OCI-LY3 (cell line): ENCODE measurements around the gene KCNQ1.

Experiments used
- H2AFZ ChIP-seq: fragments of 200-600, 300-600 bp; shearing (Covaris generic); 2 replicates; pipeline ENCODE4 v1.6.0; 2014; ENCODE audit warnings: antibody characterized with exemption, low read depth, low read length
- H3K27ac ChIP-seq: fragments of 200-600, 300-600 bp; sonication (generic); 2 replicates; pipeline ENCODE4 v1.5.1; 2014; ENCODE audit warnings: mild to moderate bottlenecking, low read length, moderate library complexity, mixed read lengths
- H3K27me3 ChIP-seq: fragments of 200-600, 300-600 bp; sonication (generic); 2 replicates; pipeline ENCODE4 v1.6.1; 2014; ENCODE audit warnings: low read depth, low read length, mixed read lengths
- H3K36me3 ChIP-seq: fragments of 200-600, 300-600 bp; sonication (generic); replicated peaks from 2 replicates; pipeline ENCODE3; 2014; ENCODE audit warnings: low read depth, low read length, mixed read lengths
- H3K4me1 ChIP-seq: fragments of 300-600, 200-600 bp; sonication (generic); 2 replicates; pipeline ENCODE4 v1.6.1; 2014; ENCODE audit warnings: low read length, mixed read lengths
- H3K4me2 ChIP-seq: fragments of 200-600, 300-600 bp; sonication (generic); 2 replicates; pipeline ENCODE4 v1.6.1; 2014; ENCODE audit warnings: low read length, mixed read lengths
- H3K4me3 ChIP-seq: fragments of 300-600, 200-600 bp; sonication (generic); 2 replicates; pipeline ENCODE4 v1.5.1; 2014; ENCODE audit warnings: antibody characterized with exemption, mild to moderate bottlenecking, low read length, moderate library complexity
- H3K79me2 ChIP-seq: fragments of 300-600, 200-600 bp; shearing (Covaris generic); 2 replicates; pipeline ENCODE4 v1.6.1; 2014; ENCODE audit warnings: mild to moderate bottlenecking, low read length, mixed read lengths
- H3K9ac ChIP-seq: fragments of 300-600, 200-600 bp; shearing (Covaris generic); 2 replicates; pipeline ENCODE4 v1.6.0; 2014; ENCODE audit warnings: mild to moderate bottlenecking, low read length, moderate library complexity
- H3K9me3 ChIP-seq: fragments of 200-600, 300-600 bp; shearing (Covaris generic); 2 replicates; pipeline ENCODE4 v1.6.1; 2014; ENCODE audit warnings: low read length, mixed read lengths; ENCODE audit not compliant: insufficient read depth
- H4K20me1 ChIP-seq: fragments of 200-600, 300-600 bp; sonication (generic); 2 replicates; pipeline ENCODE4 v1.6.1; 2016; ENCODE audit warnings: low read length, mixed read lengths; ENCODE audit not compliant: insufficient read depth
- CTCF ChIP-seq: fragments of 200-600, 300-600 bp; sonication (generic); IDR thresholded peaks from 2 replicates; pipeline ENCODE4 v1.5.1; 2014; ENCODE audit warnings: antibody characterized with exemption, low read length, low read depth
- EZH2phosphoT487 ChIP-seq: fragments of 200-600 bp; shearing (Covaris generic); IDR thresholded peaks from 2 replicates; pipeline ENCODE4 v1.6.1; 2018; ENCODE audit warnings: antibody characterized with exemption, mixed run types, low read depth

Gene KCNQ1

GRCh38 chr11:2673871-2674471 is 229.2 kb downstream of the KCNQ1 start:
- Histone ChIP-seq H4K20me1 (peaks cover 59% of the 10 kb centered on the region), H3K4me2 (no peak overlapping the region), H3K4me3 (no peak overlapping the region), H3K4me1 (peaks cover 29% of the 10 kb centered on the region), H3K36me3 (no peaks in the 10 kb centered on the region), H3K27ac (no peak overlapping the region), H3K9me3 (no peaks in the 10 kb centered on the region), H3K9ac (no peak overlapping the region), H3K79me2 (peaks cover 37% of the 10 kb centered on the region), H3K27me3 (no peaks in the 10 kb centered on the region), H2AFZ (no peak overlapping the region)
- TF ChIP-seq CTCF = no peak
- no peak for TF ChIP-seq EZH2phosphoT487

GRCh38 chr11:2674658-2675131 is 229.9 kb downstream of the KCNQ1 start:
- H3K27ac ChIP-seq = no peak overlapping the region
- peaks cover 33% of the 10 kb centered on the region for H3K4me1 ChIP-seq
- H3K79me2 ChIP-seq = peaks cover 44% of the 10 kb centered on the region
- no peaks in the 10 kb centered on the region for H3K9me3 ChIP-seq
- no peak overlapping the region for H3K4me2 ChIP-seq
- H3K9ac ChIP-seq = no peak overlapping the region
- no peak overlapping the region for H3K4me3 ChIP-seq
- H3K36me3 ChIP-seq = no peaks in the 10 kb centered on the region
- H3K27me3 ChIP-seq = no peaks in the 10 kb centered on the region
- peaks cover 64% of the 10 kb centered on the region for H4K20me1 ChIP-seq
- no peak overlapping the region for H2AFZ ChIP-seq
- no peak for TF ChIP-seq EZH2phosphoT487
- TF ChIP-seq CTCF = no peak

GRCh38 chr11:2675540-2675939 is 230.7 kb downstream of the KCNQ1 start:
- Histone ChIP-seq H3K4me2 (no peak overlapping the region), H3K36me3 (no peaks in the 10 kb centered on the region), H4K20me1 (peaks cover 63% of the 10 kb centered on the region), H3K27ac (no peak overlapping the region), H2AFZ (no peak overlapping the region), H3K4me1 (peaks cover 33% of the 10 kb centered on the region), H3K79me2 (peaks cover 44% of the 10 kb centered on the region), H3K9me3 (no peaks in the 10 kb centered on the region), H3K27me3 (no peaks in the 10 kb centered on the region), H3K9ac (no peak overlapping the region), H3K4me3 (no peak overlapping the region)
- no peak for TF ChIP-seq CTCF
- no peak for TF ChIP-seq EZH2phosphoT487

GRCh38 chr11:2677127-2677526 is 232.3 kb downstream of the KCNQ1 start:
- no peak for TF ChIP-seq CTCF
- no peak for TF ChIP-seq EZH2phosphoT487
- no peak overlapping the region for H3K9ac ChIP-seq
- H3K4me1 ChIP-seq = peaks cover 47% of the 10 kb centered on the region
- peaks cover 50% of the 10 kb centered on the region for H3K79me2 ChIP-seq
- H4K20me1 ChIP-seq = peaks cover 53% of the 10 kb centered on the region
- no peaks in the 10 kb centered on the region for H3K36me3 ChIP-seq
- H3K4me3 ChIP-seq = peak overlapping the region; percentile 19; the same call in 1 of the 2 replicates
- H3K9me3 ChIP-seq = no peaks in the 10 kb centered on the region
- peak overlapping the region; percentile 12; the same call in 1 of the 2 replicates for H3K27ac ChIP-seq
- no peaks in the 10 kb centered on the region for H3K27me3 ChIP-seq
- H2AFZ ChIP-seq = no peak overlapping the region
- H3K4me2 ChIP-seq = peak overlapping the region; percentile 51
